Transverse colon (tissue), 4 donors: Measurements from ENCODE around the gene TJP1. TPM values are rescaled to one million over a fixed set of nuclear protein-coding genes. Genes with fewer than 3 reads are reported as not detected.

Source experiments
- DNase-seq: peaks from one replicate; pipeline ENCODE4 v3.0.0-alpha.2; 2019
- H3K27ac ChIP-seq, 4 donors: fragments of 200-600 bp; sonication (generic); 2 replicates each; pipeline ENCODE4 v1.5.1; 2016 to 2018; ENCODE audit warnings: inconsistent platforms in 4 of 4
- H3K27me3 ChIP-seq: fragments of 200-600 bp; sonication (generic); 2 replicates; pipeline ENCODE4 v1.5.1; 2017; ENCODE audit warnings: inconsistent platforms
- H3K36me3 ChIP-seq, 4 donors: fragments of 200-600 bp; sonication (generic); 2 replicates each; pipeline ENCODE4 v1.5.1; 2017 to 2019; ENCODE audit warnings: inconsistent platforms in 4 of 4
- H3K4me1 ChIP-seq, 4 donors: fragments of 200-600 bp; sonication (generic); 2 replicates each; pipeline ENCODE4 v1.5.1; 2017 to 2020; ENCODE audit warnings: inconsistent platforms in 4 of 4
- H3K4me3 ChIP-seq, 4 donors: fragments of 200-600 bp; sonication (generic); 1 replicate in 1 of 4; 2 replicates in 3 of 4; pipeline versions ENCODE4 v1.5.1 to v1.6.1; 2017 to 2019; ENCODE audit warnings: inconsistent platforms in 4 of 4
- H3K9me3 ChIP-seq, 2 donors: fragments of 200-600 bp; sonication (generic); 2 replicates each; pipeline ENCODE4 v1.5.1; 2017 to 2019; ENCODE audit warnings: inconsistent platforms in 2 of 2
- EP300 ChIP-seq: sonication (generic); formaldehyde crosslinking; IDR thresholded peaks from one replicate; pipeline ENCODE4 v1.6.1; 2017; ENCODE audit warnings: antibody characterized with exemption, low read depth
- POLR2A ChIP-seq: fragments of 450-650 bp; IDR thresholded peaks from one replicate; pipeline ENCODE4 v1.6.1; 2016; ENCODE audit warnings: antibody characterized with exemption, mild to moderate bottlenecking, moderate library complexity
- POLR2AphosphoS5 ChIP-seq, 3 donors: sonication (generic); formaldehyde crosslinking; IDR thresholded peaks; one replicate each; pipeline ENCODE4 v1.6.1; 2016; ENCODE audit warnings: antibody characterized with exemption in 3 of 3
- WGBS, 2 donors: methylation state at CpG; one replicate each; pipeline ENCODE4 v1.1.5; 2018; ENCODE audit warnings: low coverage in 1 of 2; 5-methylcytosine and 5-hydroxymethylcytosine counted together
- in situ Hi-C, 4 donors: fragments of 200-750 bp; cut with MboI; loops; one replicate each; pipeline versions ENCODE4 v1.15.0 to v1.15.1; 2017; ENCODE audit warnings: low sequenced_read_pairs in 3 of 4, low pct_ligation_motif_present in 1 of 4, low pct_unique_long_range_greater_than_20kb in 1 of 4
- intact Hi-C: fragments of 100-400 bp; cut with DNase I; formaldehyde crosslinking; loops from one replicate; pipeline ENCODE4 v1.15.1; 2023; ENCODE audit warnings: low total_unique reads
- total RNA-seq, 4 donors: library from RNA; depleted of rRNA; stranded (reverse); fragments of >200 nt; gene quantifications; one replicate each; pipeline ENCODE4 v1.1.0, GENCODE V29; 2016
- TF ChIP-seq, protein P1 (sequence below), 5 experiments: fragments of 200-600 bp in 3 of 5; fragments of 450-650 bp in 2 of 5; sonication (generic) in 3 of 5; IDR thresholded peaks; 1 replicate in 2 of 5; 2 replicates in 3 of 5; pipeline ENCODE4 v1.5.1; 2016 to 2017; ENCODE audit warnings: antibody characterized with exemption in 5 of 5, inconsistent platforms in 3 of 5, mild to moderate bottlenecking in 2 of 5, moderate library complexity in 1 of 5

Gene TJP1
- total RNA-seq, 4 donors from 2014 or later, result 69.9 to 119 (median 93.0) TPM

DNA sequence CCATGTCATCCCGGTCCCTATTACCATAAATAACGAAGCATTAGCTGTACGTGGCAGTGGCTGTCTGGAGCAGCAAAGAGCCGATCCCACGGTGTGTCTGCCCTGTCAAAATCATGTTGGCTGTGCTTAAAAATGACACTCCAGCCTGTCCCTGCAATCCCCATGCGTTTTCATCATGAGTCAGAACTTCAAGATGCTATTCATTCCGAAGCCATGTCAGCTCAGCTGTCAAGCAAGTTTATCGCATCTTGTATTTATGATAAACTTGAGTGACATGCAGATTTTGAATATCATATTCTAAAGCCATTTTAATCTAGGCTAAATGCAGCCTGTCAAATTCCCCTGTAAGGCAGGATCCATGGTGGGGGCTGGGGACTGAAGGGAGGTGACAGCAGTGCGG is 152.4 kb downstream of the TJP1 start:
- 75 to 84% methylated on average over 2 to 9 of the region's 9 CpGs for WGBS, 2 donors
- intact Hi-C loops, result no loop called here

DNA sequence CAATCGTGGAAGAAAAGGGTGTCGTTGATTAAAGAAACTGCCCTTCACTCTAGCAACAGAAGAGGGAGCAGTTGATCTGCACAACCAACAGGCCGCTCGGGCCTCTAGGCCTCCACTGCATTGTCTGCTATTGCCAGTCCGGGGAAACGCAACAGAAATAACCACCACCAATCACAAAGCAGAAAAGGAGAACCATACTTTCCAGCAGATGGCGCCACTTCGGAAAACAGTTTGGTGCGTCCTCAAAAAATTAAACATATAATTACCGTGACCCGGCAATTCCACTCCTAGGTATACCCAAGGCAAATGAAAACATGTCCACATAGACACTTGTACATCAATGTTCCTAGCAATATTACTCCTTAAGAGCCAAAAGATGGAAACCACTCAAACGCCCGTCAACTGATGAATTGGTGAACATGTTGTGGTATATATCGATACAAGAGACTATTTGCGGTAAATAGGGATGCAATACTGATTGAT is 154.1 kb downstream of the TJP1 start:
- in situ Hi-C loops, result loop anchor here in 2 of 4 donors (25.0 kb wide), 2 partner anchors 269 to 394 kb away; no protein-coding TSS in a partner anchor
- Histone ChIP-seq H3K27ac (no peak overlapping the region), H3K36me3 (no peaks in the 10 kb centered on the region), H3K27me3 (no peaks in the 10 kb centered on the region), H3K4me1 (peaks cover 0 to 24% (median 12%) of the 10 kb centered on the region in 4 donors), H3K4me3 (no peak overlapping the region), H3K9me3 (no peaks in the 10 kb centered on the region)
- TF ChIP-seq POLR2AphosphoS5 (IDR thresholded peaks at IDR 0.05) (no peak), EP300 (no peak), POLR2A (no peak)
- TF ChIP-seq, protein P1, sequence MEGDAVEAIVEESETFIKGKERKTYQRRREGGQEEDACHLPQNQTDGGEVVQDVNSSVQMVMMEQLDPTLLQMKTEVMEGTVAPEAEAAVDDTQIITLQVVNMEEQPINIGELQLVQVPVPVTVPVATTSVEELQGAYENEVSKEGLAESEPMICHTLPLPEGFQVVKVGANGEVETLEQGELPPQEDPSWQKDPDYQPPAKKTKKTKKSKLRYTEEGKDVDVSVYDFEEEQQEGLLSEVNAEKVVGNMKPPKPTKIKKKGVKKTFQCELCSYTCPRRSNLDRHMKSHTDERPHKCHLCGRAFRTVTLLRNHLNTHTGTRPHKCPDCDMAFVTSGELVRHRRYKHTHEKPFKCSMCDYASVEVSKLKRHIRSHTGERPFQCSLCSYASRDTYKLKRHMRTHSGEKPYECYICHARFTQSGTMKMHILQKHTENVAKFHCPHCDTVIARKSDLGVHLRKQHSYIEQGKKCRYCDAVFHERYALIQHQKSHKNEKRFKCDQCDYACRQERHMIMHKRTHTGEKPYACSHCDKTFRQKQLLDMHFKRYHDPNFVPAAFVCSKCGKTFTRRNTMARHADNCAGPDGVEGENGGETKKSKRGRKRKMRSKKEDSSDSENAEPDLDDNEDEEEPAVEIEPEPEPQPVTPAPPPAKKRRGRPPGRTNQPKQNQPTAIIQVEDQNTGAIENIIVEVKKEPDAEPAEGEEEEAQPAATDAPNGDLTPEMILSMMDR (IDR thresholded peaks at IDR 0.05), result peak; percentile 65 to 96 (median 86)
- WGBS, 2 donors, result 17 to 37% methylated on average over 9 to 15 of the region's 15 CpGs
- intact Hi-C loops, result no loop called here
- DNase-seq, result peak; percentile 83

More for the DNA sequence above, 152.4 kb downstream of the TJP1 start:
- no peak for DNase-seq
- Histone ChIP-seq H3K4me1 (peaks cover 0 to 31% (median 13%) of the 10 kb centered on the region in 4 donors), H3K27me3 (peaks cover 4% of the 10 kb centered on the region), H3K4me3 (no peak overlapping the region), H3K9me3 (no peaks in the 10 kb centered on the region), H3K36me3 (no peaks in the 10 kb centered on the region), H3K27ac (no peak overlapping the region)
- in situ Hi-C loops, result loop anchor here in 2 of 4 donors (25.0 kb wide), 2 partner anchors 267 to 392 kb away; no protein-coding TSS in a partner anchor
- TF ChIP-seq POLR2AphosphoS5 (IDR thresholded peaks at IDR 0.05) (no peak), EP300 (no peak), POLR2A (no peak)
- TF ChIP-seq, protein P1 (IDR thresholded peaks at IDR 0.05), result no peak

DNA sequence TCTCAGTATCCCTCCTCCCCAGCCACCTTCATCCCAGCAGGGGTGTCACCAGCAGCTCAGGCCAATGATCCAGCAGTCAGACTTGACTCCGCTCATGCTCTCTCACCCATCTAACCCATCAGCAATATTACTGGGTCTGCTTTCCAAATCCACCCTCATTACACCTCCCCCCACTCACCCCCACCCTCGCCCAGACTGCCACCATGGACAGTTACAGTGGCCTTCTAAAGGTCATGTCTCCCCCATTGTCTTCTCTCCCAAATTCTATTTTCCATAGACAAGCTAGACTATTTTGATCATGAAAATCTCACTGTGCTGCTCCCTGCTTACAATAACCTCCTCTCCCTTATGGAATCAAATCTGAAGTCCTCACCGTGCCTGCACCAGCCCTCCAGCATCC is 156.0 kb downstream of the TJP1 start:
- Histone ChIP-seq H3K9me3 (no peaks in the 10 kb centered on the region), H3K27ac (no peak overlapping the region), H3K27me3 (no peaks in the 10 kb centered on the region), H3K4me1 (peaks cover 0 to 11% (median 7%) of the 10 kb centered on the region in 4 donors), H3K4me3 (no peak overlapping the region), H3K36me3 (no peaks in the 10 kb centered on the region)
- in situ Hi-C loops, result loop anchor here in 2 of 4 donors (25.0 kb wide), 2 partner anchors 271 to 396 kb away; no protein-coding TSS in a partner anchor
- 83 to 86% methylated on average over 2 to 3 of the region's 3 CpGs for WGBS, 2 donors
- no peak for DNase-seq
- intact Hi-C loops, result no loop called here
- TF ChIP-seq, protein P1 (IDR thresholded peaks at IDR 0.05), result no peak
- TF ChIP-seq POLR2A, result no peak
- no peak for TF ChIP-seq EP300
- TF ChIP-seq POLR2AphosphoS5 (IDR thresholded peaks at IDR 0.05), result no peak

DNA sequence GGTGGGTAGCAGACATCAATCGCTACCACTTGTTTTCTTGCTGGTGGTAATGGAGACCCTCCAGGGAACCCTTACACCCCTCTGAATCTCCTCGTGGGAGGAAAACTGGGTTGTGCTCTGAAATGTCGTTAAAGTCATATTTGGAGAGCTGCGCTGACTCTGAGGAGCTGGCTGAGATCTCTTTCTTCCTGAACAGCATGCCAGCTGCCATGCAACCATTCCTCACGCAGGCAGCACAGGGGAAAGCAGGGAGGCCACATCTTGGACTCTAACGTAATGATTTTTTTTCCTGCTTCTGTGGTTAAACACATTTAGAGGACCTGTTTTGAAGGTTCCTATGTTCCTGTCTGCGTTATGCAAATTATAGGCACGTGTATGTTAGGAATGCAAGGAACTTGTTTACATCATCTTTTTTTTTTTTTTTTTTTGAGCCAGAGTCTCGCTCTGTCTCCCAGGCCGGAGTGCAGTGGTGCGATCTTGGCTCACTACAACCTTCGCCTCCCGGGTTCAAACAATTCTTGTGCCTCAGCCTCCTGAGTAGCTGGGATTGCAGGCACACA is 156.7 kb downstream of the TJP1 start:
- intact Hi-C loops (no loop called here), in situ Hi-C loops (loop anchor here in 2 of 4 donors (25.0 kb wide), 2 partner anchors 272 to 397 kb away; no protein-coding TSS in a partner anchor)
- WGBS, 2 donors, result 43 to 65% methylated on average over 2 to 13 of the region's 13 CpGs
- H3K27ac ChIP-seq, result no peak overlapping the region
- H3K27me3 ChIP-seq, result no peaks in the 10 kb centered on the region
- peaks cover 0 to 5% (median 3%) of the 10 kb centered on the region in 4 donors for H3K4me1 ChIP-seq
- TF ChIP-seq POLR2A, result no peak
- no peak overlapping the region for H3K4me3 ChIP-seq
- H3K36me3 ChIP-seq, result no peaks in the 10 kb centered on the region
- no peak for DNase-seq
- H3K9me3 ChIP-seq, result no peaks in the 10 kb centered on the region
